ENCODE measurements around the gene CCDC148. TPM values are rescaled to one million over a fixed set of nuclear protein-coding genes. Genes with fewer than 3 reads are reported as not detected.

Gene CCDC148
- total and polyA plus RNA-seq, 10 of the 15 experiments (the other 5 are each of a cell fraction or from before 2014, with no cell fraction given), result 0.07 to 0.30 (median 0.18) TPM; not detected in 7

DNA sequence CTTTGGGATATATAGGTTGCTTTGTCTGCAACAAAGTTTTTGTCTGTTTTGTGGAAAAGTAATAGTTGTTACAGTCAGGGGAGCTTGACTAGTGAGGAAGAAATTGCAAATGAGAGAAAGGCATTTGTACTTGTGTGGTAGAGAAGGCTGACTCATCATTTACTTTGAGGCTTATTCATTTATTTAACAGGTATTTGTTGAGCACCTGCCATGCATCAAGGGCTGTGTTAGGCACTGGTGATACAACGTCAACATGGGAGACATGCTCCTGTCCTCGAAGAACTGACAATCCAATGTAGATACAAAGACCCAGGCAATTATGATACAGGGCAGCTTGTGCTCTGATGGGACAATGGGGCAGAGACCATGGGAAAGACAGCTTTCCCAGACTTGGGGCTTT is 275.4 kb downstream of the CCDC148 start (continued):
- TF ChIP-seq, protein P1, sequence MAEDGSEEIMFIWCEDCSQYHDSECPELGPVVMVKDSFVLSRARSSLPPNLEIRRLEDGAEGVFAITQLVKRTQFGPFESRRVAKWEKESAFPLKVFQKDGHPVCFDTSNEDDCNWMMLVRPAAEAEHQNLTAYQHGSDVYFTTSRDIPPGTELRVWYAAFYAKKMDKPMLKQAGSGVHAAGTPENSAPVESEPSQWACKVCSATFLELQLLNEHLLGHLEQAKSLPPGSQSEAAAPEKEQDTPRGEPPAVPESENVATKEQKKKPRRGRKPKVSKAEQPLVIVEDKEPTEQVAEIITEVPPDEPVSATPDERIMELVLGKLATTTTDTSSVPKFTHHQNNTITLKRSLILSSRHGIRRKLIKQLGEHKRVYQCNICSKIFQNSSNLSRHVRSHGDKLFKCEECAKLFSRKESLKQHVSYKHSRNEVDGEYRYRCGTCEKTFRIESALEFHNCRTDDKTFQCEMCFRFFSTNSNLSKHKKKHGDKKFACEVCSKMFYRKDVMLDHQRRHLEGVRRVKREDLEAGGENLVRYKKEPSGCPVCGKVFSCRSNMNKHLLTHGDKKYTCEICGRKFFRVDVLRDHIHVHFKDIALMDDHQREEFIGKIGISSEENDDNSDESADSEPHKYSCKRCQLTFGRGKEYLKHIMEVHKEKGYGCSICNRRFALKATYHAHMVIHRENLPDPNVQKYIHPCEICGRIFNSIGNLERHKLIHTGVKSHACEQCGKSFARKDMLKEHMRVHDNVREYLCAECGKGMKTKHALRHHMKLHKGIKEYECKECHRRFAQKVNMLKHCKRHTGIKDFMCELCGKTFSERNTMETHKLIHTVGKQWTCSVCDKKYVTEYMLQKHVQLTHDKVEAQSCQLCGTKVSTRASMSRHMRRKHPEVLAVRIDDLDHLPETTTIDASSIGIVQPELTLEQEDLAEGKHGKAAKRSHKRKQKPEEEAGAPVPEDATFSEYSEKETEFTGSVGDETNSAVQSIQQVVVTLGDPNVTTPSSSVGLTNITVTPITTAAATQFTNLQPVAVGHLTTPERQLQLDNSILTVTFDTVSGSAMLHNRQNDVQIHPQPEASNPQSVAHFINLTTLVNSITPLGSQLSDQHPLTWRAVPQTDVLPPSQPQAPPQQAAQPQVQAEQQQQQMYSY (CRISPR knock-in tag; IDR thresholded peaks at IDR 0.05), result no peak
- TF ChIP-seq ESRRA (IDR thresholded peaks at IDR 0.05; ENCODE audit: low read length) (no peak), CEBPB (IDR thresholded peaks at IDR 0.05; ENCODE audit: borderline replicate concordance in 1 of 2, low read depth in 2 of 2, low read length in 2 of 2) (no peak), SREBF2 (IDR thresholded peaks at IDR 0.05; ENCODE audit: low read length) (no peak), TARDBP (IDR thresholded peaks at IDR 0.05; ENCODE audit: borderline replicate concordance) (no peak), SIN3A (IDR thresholded peaks at IDR 0.05; ENCODE audit: low read depth, low read length) (no peak), NRF1 (conservative IDR thresholded peaks at IDR 0.05; ENCODE audit: low read depth, low read length) (no peak), SUZ12 (IDR thresholded peaks at IDR 0.05; ENCODE audit: unreplicated experiment) (no peak)
- TF ChIP-seq, protein P2, sequence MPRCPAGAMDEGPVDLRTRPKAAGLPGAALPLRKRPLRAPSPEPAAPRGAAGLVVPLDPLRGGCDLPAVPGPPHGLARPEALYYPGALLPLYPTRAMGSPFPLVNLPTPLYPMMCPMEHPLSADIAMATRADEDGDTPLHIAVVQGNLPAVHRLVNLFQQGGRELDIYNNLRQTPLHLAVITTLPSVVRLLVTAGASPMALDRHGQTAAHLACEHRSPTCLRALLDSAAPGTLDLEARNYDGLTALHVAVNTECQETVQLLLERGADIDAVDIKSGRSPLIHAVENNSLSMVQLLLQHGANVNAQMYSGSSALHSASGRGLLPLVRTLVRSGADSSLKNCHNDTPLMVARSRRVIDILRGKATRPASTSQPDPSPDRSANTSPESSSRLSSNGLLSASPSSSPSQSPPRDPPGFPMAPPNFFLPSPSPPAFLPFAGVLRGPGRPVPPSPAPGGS (IDR thresholded peaks at IDR 0.05; ENCODE audit: borderline replicate concordance, insufficient read depth, low read depth, low read length, poor library complexity, severe bottlenecking), result no peak
